Measurements from ENCODE around the gene WNT3A. TPM values are rescaled to one million over a fixed set of nuclear protein-coding genes. Genes with fewer than 3 reads are reported as not detected.

WNT3A gene, protein sequence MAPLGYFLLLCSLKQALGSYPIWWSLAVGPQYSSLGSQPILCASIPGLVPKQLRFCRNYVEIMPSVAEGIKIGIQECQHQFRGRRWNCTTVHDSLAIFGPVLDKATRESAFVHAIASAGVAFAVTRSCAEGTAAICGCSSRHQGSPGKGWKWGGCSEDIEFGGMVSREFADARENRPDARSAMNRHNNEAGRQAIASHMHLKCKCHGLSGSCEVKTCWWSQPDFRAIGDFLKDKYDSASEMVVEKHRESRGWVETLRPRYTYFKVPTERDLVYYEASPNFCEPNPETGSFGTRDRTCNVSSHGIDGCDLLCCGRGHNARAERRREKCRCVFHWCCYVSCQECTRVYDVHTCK
- not detected in 2 replicates for total RNA-seq

DNA sequence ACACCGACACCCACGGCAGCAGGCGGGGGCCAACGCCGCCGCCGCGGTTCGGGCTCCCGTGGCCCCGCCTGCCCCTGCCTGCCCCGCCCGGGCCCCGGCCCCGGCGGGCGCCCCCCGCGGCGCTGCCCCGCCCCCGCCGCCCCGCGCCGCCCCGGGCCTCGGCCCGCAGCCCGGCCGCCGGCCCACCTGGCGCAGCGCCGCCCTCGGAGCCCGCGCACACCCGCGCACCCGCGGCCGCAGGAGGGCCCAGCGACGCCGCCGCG, at the start of gene WNT3A:
Gene WNT3A, plus strand, starts transcription at position 213 of the 263 bp plus-strand sequence. CDS start 131 bp downstream, outside the sequence.

DNA sequence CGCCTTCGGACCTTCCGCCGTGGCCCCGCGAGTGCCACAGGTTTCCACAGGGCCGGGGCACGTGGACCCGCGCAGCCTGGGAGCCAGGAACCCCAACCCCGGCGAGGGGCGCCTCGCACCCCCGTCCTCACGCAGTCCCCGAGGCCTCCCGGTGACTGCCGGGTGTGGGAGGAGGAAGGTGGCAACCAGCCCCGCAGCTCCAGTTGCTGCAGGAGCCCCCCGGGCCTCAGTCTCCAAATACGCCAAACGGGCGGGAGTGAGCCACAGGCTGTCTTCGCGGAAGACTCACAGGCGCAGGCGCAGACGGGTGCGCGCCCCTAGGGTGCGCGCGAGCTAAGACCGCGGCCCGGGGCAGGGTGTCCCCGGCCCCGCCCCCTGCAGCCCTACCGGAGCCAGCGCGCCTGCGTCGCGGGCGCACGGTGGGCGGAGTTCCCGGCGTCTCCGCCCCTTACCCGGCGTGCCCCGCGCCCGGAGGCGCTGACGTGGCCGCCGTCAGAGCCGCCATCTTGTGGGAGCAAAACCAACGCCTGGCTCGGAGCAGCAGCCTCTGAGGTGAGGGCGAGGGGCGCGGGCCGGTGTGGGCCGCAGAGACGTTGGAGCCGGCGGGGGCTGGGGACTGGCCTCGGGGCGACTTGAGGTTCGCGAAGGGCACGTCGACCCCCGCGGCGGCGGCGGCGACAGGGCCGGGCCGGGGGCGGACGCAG, 75.6 kb downstream of the WNT3A start, which contains the start of gene ARF1:
Gene ARF1, plus strand, starts transcription at position 495 of the 704 bp plus-strand sequence. CDS start 14,407 bp downstream, outside the sequence.

DNA sequence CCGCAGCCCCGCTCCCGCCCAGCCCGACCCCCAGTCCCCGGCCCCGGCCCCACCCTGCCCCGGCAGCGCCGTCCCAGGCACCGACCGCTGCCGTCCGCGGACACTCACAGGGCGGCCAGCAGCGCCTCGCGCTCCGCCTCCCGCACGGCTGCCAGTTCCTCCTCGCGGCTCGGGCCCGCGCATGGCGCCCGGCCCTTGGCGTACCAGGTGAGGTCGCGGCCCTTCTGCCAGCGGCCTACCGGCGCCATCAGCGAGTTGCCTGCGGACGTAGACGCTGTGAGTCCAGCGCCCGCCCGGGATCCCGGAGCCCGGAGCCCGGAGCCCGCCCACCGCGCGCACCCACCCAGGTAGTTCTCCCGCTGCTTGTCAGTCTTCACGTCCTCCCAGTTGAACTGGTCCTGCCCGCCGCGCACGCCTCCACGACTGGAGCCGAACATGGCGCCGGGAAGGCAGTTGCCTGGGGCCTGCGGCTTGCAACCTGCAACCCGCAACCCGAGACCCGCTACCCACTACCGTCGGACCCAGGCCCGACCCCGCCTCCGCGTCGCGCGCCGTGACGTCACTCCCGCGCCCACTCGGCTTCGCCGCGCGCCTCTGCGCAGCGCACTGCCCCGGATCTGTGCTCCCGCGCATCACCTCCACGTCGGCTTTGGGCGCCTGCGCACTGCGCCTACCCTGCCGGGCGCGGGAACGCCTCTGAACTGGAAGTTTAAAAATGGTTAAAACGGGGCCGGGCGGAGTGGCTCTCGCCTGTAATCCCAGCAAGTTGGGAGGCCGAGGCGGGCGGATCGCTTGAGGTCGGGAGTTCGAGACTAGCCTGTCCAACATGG, 96.2 kb downstream of the WNT3A start, which contains the start of gene C1orf35:
Gene C1orf35, minus strand, starts transcription at position 535 of the 830 bp plus-strand sequence. Its CDS starts 98 bp downstream, at position 437.

DNA sequence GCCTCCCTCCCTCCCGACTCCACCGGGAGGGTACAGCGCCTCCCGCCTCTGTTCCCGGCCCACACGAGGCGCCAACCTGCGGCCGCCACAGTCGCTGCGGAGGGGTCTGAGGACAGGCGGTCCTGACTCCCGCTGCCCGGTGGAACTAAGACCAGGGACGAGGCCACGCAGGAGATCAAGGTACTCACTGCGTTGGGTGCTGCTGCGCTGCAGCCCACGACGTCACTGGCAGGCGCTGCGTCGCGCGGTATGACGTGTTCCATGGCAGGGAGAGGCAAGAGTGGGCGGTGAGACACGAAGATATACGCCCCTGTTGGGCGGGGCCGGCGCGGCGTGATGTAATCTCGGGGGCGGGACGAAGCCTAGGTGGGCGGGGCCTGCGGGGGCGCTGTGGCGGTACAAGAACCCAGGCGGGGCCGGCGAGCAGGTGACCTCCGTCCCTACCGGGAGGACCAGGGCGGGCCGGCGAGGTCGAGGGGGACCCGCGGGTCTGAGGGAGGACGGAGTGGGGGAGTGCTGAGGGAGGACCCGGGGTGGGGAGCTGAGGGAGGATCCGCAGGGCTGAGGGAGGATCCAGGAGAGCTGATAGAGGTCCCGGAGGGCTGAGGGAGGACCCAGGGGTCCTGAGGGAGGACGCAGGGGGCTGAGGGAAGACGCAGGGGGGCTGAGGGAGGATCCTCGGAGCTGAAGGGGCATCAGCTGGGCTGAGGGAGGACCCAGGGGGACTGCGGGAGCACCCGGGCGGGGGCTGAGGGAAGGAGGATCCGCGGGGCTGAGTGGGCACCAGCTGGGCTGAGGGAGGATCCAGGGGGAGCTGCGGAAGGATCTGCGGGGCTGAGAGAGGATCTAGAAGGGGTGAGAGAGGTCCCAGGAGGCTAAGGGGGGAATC, 102.5 kb downstream of the WNT3A start, which contains the start of gene MRPL55:
Gene MRPL55, minus strand, starts transcription at position 227 of the 889 bp plus-strand sequence. CDS start 1,039 bp downstream, outside the sequence.

Other genes with a start within 250 kb of the WNT3A start
- gene PRSS38, start 191.3 kb upstream of the WNT3A start, total RNA-seq = not detected in 2 replicates
- 1.6 and 2.8 TPM in 2 replicates for gene WNT9A, start 59.1 kb upstream of the WNT3A start, total RNA-seq
- gene ARF1, start 75.7 kb downstream of the WNT3A start, total RNA-seq = 170 and 203 TPM in 2 replicates
- 8.2 and 9.3 TPM in 2 replicates for gene C1orf35, start 96.3 kb downstream of the WNT3A start, total RNA-seq
- gene MRPL55, start 102.3 kb downstream of the WNT3A start, total RNA-seq = 59.7 and 75.2 TPM in 2 replicates
- gene GUK1, start 133.3 kb downstream of the WNT3A start, total RNA-seq = 499 and 617 TPM in 2 replicates
- gene GJC2, start 142.9 kb downstream of the WNT3A start, total RNA-seq = 4.7 and 10.1 TPM in 2 replicates
- gene IBA57, start 158.8 kb downstream of the WNT3A start, total RNA-seq = 3.3 TPM in 2 replicates
- gene OBSCN, start 201.0 kb downstream of the WNT3A start, total RNA-seq = 3.8 and 18.5 TPM in 2 replicates

Data from bronchial smooth muscle cell (primary cell).